Measurements from ENCODE around the gene LTV1. TPM values are rescaled to one million over a fixed set of nuclear protein-coding genes. Genes with fewer than 3 reads are reported as not detected.

Gene LTV1
- total and polyA plus RNA-seq, 9 of the 15 experiments (the other 6 are each of a cell fraction or from before 2014, with no cell fraction given) = 57.9 to 162 (median 119) TPM

GRCh38 chr6:143840595-143841265 is 2.4 kb upstream of the LTV1 start (continued):
- TF ChIP-seq PBX2 (CRISPR knock-in tag; IDR thresholded peaks at IDR 0.05; ENCODE audit: low read depth) = no peak
- no peak for TF ChIP-seq PBX2 (tag; conservative IDR thresholded peaks at IDR 0.05; ENCODE audit: low read depth)
- peak; percentile 68 to 71; a peak in 3 of 4 replicates for TF ChIP-seq KDM1A (IDR thresholded peaks at IDR 0.05)
- no peak for TF ChIP-seq NELFE (IDR thresholded peaks at IDR 0.05; ENCODE audit: insufficient read depth, insufficient read length)
- TF ChIP-seq CHD7 (IDR thresholded peaks at IDR 0.05; ENCODE audit: low read depth, low read length) = no peak
- TF ChIP-seq PRDM10 (IDR thresholded peaks at IDR 0.05; ENCODE audit: partially characterized antibody) = no peak
- TF ChIP-seq CBFA2T3 (IDR thresholded peaks at IDR 0.05) = 0 out of 2 replicates have a peak, but pooled peaks have one; percentile 7
